GM19023 (cell line): ENCODE results near the gene MPP2.
"Not testable (repeated sequence)": the region's sequence is repeated elsewhere in the genome, so short reads cannot be mapped to it uniquely, and the experiment has no call there.

ENCODE experiments used
- ATAC-seq: cut with Tn5 transposase; IDR thresholded peaks from one replicate; pipeline ENCODE4 v1.9.1; 2021; ENCODE audit warnings: mild to moderate bottlenecking, moderate library complexity; ENCODE audit not compliant: unreplicated experiment

MPP2 gene

DNA sequence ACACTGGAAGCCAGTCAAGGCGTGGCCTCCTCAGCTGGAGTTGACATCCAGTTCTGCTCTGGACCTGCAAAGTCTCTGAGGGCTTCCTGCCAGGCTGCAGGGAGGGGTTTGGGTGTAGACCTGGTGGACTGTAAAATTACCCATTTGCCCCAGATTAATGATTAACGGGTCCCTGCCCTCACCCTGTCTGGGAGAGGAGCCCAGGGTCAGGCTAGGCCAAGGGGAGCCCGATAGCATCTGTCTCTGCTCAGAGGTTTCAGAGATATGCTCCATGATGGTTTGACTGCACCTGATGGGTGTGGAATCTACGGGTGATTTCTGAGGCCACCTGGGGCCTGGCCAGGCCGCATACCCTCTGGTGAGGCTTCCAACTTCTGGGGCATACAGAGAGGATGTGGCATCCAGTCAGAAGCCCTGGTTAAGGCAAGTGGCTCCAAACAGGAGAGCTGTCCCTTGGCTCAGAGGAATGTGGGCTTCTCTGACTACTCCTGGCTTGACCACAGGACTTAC lies 23.8 kb upstream of the MPP2 start:
- ATAC-seq: no peak

- no peak for ATAC-seq
Observed at GRCh38 chr17:43928609-43929008, 21.3 kb upstream of the MPP2 start.

DNA sequence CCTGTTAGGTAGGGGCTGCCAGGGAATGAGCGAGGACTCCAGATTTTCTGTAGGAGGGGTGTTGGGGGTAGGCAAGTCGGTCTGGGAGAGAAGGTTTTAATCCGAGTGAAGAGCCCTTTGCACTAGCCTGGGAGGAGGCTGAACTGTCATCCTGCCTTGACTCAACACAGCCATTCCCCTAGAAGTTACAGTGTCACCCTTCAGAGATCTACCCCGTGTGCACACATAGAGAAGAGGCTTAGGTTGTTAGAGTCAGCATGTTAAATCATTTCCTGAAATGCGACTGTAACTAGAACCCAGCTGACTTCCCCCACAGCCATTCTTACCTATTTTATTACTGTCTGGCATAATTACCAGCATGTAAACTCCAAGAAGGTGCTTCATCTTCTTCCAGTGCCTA lies 20.6 kb upstream of the MPP2 start:
- ATAC-seq: not testable (repeated sequence)

DNA sequence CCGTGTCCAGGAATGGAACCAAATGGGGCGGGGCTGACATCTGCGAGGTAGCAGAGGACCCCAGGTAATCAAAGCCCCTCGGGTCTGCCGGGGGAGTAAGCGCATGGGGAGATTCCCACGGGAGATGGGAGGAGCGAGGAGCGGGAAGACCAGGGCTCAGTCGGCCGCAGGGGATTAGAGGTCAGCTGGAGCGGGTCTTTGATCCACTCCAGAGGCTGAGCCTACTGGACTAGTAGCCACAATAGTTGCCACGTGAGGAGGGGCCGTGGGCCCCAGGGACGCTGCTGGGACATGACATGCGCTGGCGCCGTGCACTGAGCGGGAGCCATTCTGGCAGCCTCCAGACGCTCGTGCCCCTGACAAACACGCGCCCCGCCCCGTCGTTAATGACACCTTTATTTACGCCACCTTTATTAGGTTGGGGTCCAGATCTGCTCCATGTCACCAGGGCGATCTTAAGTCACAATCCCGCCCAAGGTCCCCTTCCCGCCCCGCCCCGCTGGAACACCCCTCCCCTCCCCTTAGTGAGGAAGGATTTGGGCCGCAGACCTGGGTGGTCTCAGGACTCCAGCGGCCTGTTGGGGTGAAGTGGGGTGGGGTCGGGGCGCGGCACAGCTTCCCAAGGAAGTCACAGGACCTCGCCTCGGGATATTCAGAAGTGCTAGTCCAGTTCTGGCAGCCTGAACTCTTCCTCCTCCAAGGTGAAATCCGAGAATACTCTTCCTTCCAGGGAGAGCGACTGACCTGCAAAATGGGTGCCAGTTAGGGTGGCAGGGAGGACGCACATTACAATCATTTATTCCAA lies 19.9 kb upstream of the MPP2 start:
- no peak for ATAC-seq

GRCh38 chr17:43924558-43924957 lies 17.2 kb upstream of the MPP2 start:
- ATAC-seq: no peak

- no peak for ATAC-seq
Observed at GRCh38 chr17:43920500-43921095, 13.3 kb upstream of the MPP2 start.

DNA sequence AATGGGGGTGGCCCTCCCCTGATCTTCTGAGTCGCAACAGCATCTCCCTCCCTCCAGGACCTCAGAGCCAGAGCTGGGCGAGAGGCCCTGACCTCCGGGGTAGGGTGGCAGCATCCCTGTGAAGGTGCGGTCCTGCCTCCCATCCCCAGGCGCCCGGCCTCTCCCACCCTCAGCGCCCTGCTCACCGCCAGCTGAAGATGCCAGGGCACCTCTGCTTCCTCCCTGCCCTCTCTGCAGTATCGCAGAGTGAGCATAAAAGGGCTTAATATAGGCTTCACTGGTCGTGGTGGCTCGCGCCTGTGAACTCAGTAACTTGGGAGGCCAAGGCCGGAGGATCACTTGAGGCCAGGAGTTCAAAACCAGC lies 10.7 kb upstream of the MPP2 start:
- ATAC-seq: no peak

DNA sequence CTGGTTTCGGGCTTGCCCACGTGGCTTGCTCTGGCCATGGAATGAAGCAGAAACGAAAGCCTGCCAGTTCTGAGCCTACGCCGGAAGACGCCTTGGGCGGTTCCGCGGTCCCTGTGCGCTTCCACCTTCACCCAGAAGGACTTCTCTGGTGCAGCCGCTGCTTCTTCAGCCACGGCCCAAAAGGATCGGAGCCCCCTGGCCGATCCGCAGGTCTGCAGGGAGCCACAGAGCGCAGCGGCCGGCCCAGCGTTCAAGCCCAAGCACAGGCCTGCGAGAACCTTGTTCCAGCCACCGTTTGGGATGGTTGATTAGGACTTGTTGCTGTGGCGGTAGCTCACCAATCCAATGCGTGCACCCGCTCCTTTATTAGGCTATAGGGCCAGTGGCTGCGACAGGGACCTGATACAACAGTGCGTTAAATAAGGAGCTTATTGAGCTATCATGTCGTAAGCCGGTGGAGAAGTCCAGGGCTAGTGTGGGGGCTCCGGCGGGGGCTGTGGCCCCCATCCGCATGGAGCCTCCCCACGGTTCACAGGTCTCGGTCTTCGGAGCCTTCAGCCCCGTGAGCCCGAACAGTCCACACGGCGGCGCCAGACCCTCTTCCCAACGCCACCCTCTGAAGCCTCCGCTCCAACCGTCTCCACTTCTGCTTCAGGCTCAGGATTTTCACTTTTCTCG lies 10.2 kb upstream of the MPP2 start:
- ATAC-seq: no peak

GRCh38 chr17:43917016-43917347 lies 9.6 kb upstream of the MPP2 start:
- ATAC-seq: no peak

- no peak for ATAC-seq
Observed at GRCh38 chr17:43916385-43916784, 9.0 kb upstream of the MPP2 start.

- ATAC-seq: no peak
Observed at GRCh38 chr17:43915559-43915958, 8.2 kb upstream of the MPP2 start.

GRCh38 chr17:43914451-43914850 lies 7.1 kb upstream of the MPP2 start:
- no peak for ATAC-seq

- ATAC-seq: no peak
Observed at GRCh38 chr17:43913584-43913983, 6.2 kb upstream of the MPP2 start.

- ATAC-seq: no peak
Observed at GRCh38 chr17:43912635-43913304, 5.4 kb upstream of the MPP2 start.

- no peak for ATAC-seq
Observed at GRCh38 chr17:43911904-43912303, 4.6 kb upstream of the MPP2 start.

DNA sequence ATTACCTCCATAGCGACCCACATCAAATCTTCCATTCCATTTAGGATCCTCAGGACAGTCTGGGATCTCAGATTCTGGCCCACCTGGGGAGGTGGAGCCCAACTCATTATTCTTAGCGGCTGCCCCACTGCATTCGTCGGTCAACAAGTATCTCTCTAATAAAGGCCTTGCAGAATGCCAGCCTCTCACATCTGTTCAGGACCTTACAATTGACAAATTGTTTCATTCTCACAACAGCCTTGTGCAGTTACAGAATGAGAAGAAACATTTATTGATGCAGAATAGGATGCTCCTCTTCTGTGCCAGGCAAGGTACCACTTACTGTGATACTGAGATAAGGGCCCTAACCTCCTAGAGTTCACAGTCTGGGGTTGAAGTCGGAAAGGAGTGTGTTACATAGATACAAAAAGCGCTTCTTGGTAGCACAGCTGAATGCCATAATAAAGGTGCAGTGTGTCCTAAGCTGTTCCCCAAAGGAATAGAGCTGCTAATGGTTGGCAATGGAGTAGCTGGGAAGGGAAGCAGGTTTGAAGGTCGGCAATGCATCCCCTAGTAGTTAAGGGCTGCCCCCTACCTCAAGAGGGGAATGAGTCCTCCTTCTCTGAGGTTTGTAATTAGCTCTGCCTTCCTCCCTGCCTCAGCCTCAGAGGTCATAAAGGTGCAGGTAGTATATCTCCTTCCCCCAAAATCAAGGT lies 2.3 kb upstream of the MPP2 start:
- no peak for ATAC-seq

GRCh38 chr17:43907998-43908721 lies 824 bp upstream of the MPP2 start:
- ATAC-seq: no peak

- no peak for ATAC-seq
Observed at GRCh38 chr17:43906951-43907424, 348 bp downstream of the MPP2 start.

DNA sequence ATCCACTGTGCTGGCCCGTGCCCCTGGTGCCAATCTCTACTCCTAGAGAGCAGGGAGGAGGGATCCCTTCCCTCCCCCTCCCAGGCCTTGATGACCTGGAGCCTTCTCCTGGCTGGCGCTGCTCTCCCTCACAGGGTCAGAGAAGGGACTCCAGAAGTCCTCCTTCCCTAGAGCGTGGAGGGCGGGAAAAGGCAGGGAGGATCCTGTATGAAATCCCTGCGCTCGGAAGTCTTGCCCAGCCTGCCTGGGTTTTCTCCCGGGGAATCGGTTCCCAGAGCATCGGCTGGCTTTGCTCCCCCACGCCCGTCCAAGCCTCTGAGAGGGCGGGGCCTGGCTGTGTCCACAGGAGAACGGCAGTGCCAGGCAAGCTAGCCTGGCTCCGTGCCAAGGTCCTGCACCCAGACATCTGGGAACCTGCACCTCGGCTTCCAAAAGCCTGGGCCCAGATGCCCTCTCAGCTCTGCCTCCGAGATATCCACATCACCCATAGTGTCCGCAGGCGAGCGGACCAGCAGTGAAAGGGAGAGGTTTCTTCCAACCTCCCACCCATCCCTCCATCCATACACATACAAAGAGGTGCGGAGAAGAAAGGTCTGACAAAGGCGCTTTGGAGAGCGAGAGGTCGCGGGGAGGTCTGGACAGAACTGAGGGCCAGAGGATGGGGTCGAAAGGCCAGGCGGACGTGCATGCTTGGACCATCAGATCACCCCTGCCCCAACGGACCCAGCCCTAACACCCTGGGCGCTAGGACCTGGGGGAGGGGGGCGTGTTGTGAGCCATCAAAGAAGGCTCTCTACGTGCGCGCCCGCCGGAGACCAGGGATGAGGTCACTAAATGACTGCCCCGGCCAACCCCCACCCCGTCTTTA lies 1.1 kb downstream of the MPP2 start:
- no peak for ATAC-seq
